ENCODE results near the gene NDRG2.
"Not testable (repeated sequence)": the region's sequence is repeated elsewhere in the genome, so short reads cannot be mapped to it uniquely, and the experiment has no call there.

The NDRG2 gene

GRCh38 chr14:21033133-21033698 lies 8.4 kb upstream of the NDRG2 start:
- DNase-seq = no peak

- DNase-seq = no peak
Measured at GRCh38 chr14:21032326-21033132, 7.7 kb upstream of the NDRG2 start.

DNA sequence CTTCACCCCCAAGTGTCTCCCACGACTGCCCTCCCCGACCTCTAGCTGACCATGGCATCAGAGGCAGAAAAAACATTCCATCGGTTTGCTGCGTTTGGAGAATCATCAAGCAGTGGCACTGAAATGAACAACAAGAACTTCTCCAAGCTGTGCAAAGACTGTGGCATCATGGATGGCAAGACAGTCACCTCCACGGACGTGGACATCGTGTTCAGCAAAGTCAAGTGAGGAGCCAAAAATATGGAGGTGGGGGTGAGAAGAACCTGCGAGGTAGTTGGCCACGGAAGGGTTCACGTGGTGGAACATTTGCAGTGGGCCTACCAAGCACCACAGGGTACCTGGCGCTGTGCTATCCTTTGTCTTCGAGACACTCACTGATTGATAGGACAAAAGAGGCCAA lies 5.7 kb upstream of the NDRG2 start:
- no peak for DNase-seq

DNA sequence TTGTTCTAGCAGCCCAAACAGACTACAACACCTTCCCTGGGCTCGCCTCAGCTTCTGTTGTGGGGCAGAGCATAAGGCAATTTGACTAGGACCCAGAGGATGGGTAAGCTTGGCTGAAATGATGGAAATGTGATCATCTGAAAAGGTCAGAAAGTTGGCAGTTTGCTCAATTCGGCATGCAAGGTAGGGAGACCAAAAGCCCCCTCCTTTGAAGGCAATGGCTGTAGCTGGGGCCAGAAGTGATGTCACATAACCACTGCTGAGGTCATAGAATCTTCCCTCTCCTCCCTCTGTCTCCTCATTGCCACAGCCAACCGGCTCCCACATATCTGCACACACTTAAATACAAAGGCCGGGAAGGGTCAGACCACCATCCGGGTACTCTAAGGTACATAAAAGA lies 5.1 kb upstream of the NDRG2 start, which contains the start of gene TPPP2:
Gene TPPP2, plus strand, starts transcription at position 301 of the 400 bp plus-strand sequence. CDS start 365 bp downstream, outside the sequence.
- no peak for DNase-seq

DNA sequence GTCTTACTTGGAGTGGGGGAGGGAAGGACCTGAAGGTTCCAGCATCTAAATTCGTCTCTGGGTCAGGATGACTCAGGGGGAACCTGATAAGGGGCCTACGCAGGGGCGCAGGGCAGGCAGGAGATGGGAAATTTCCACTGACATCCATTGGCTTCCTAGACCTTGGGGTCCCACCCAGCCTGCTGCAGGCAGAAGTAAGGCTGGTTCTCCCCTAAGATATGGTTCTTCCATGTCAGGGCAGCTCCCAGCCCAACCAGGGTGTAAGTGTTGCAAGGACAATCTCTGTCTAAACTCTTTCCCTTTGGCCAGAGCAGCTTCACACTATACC lies 2.1 kb upstream of the NDRG2 start:
- DNase-seq = no peak

DNA sequence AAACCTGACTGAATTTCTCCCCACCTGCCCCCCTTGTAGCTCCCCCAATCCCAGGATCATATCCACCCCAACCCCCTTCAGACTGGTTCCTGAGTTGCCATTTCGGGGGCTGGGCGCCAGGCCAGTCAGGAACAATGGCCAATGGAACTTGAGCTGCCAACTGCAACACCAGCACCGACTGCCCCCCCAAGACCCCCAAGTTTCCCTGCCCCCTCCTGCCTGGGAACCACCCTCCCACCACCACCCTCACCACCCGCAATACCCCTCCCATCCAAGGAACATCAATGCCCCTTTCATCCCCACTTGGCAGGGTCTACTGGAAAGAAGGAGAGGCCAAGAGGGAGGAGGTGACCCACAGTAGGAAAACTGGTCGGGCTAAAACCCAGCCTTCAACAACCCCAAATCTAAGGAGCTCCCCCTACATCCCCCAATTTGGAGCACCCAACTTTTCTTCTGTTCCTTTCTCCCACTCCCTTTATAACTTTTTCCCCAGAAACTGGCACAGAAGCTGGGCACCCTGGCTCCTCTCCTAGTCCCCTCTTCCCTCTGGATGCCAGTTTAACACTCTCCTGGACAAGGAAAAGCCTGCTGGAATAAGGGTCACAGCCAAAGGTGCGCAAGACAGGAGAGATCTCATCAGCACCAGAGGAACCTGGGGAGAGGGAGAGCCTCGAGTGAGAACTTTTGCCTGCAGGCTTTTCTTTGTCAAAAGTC lies 1.6 kb upstream of the NDRG2 start:
- DNase-seq = no peak

GRCh38 chr14:21025371-21026273 lies 761 bp upstream of the NDRG2 start:
- DNase-seq = peak in 1 of 4 experiments; percentile 37

- DNase-seq = peak in 2 of 4 experiments; percentile 10 to 20
Measured at GRCh38 chr14:21023817-21024584, 860 bp downstream of the NDRG2 start.

GRCh38 chr14:21023174-21023573 lies 1.7 kb downstream of the NDRG2 start:
- no peak for DNase-seq

GRCh38 chr14:21022686-21023085 lies 2.2 kb downstream of the NDRG2 start:
- DNase-seq = no peak

DNA sequence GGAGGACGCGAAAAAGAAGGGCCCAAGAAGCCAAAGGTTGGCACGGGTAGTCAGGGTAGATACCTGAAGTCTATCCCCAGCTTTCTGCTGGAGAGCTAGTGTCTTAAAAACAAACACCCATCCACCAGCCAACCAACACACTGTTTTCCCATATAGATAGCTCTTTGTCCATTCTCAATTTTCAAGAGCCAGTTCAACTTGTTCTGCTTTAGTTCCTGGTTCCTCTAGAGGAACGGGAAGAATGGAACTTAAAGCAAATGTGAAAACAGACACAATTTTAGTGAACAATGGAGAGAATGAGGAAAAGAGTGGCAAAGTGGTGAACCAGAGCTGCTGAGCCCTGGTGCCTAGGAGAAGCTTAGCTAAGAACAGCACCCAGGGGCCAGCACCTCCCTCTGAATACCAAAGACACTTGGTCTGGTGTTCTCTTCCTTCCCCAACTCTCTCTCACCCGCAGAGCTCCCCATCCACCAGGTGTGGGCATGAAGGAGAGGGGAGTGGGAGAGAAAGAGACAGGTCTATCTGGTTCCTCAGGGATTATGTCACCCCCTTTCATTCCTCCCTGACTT lies 3.8 kb downstream of the NDRG2 start:
- no peak for DNase-seq

DNA sequence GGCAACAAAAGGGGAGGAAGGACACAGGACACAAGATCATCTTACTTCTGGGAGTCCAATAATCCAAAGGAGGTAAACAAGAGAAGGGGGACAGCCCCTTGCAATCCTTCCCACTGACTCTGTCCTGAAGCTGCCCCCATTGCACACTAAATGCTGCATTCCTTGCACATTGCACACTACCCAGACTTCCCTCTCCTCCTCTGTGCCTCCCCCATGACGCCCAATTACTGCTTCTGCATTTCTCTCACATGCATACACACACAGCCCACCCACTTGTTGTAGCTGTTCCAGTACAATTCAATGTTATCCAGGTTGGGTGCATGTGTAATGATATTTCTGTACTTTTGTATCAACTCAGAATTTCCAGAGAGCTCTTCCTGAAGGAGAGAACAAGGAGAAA lies 5.5 kb downstream of the NDRG2 start:
- DNase-seq = no peak

DNA sequence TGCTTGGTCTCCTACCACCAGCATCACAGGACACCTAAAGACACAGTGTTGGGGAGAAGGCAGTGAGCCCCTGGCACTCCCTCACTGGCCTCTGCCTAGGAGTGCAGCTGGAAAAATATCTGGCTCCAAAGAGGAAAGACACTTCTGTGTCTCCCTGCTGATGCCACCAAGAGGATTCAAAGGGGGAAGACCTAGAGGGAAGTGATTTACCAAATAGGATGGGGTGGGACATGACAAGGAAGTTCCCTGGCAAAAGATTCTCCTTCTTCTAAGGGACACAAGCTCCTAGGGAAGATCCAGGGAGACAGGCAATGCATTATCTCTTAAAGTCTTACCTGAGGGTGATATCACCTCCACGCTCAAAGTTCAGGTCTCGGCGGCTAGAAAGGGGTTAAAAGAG lies 6.1 kb downstream of the NDRG2 start:
- DNase-seq = no peak

GRCh38 chr14:21018286-21018685 lies 6.6 kb downstream of the NDRG2 start:
- no peak for DNase-seq

GRCh38 chr14:21017528-21018245 lies 7.2 kb downstream of the NDRG2 start:
- DNase-seq = no peak

DNA sequence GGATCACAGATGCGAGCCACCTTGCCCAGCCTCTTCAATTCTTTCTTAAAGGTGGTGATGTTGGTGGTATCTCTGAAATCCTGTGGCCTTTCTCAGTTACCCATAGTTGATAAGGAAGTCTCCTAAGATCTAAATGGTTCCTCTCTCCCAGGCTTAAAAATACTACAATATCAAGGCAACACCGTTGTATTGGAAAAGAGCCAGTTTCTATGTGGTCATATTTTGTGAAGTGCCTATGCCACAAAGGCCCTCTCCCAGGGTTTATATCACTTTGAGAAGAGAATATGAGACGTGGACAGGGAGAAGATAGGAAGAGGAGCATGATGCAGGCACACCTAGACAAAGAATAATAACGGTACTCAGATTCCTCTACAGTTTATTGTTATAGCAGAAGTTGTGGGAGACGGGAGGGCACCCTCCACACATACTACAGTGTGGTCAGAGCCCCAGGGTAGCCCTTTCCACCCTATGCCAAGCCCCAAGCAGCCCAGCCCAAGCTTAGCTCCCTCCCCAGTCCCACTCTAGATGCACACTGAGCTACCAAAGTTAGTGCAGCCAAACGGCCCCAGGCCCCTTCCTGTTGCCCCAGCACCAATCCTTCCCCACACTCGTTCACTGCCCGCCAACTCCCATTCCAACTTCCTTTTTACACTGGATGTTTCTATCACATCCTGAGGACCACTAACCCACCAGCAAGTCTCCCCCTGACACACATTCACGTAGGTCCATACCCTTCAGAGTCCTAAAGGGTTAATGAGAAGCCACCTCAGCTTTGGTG lies 8.3 kb downstream of the NDRG2 start:
- no peak for DNase-seq

GRCh38 chr14:21015312-21015711 lies 9.5 kb downstream of the NDRG2 start:
- DNase-seq = no peak

- peak; percentile 41 to 73 (median 62) for DNase-seq
Measured at GRCh38 chr14:21014761-21015190, 10.1 kb downstream of the NDRG2 start.

GRCh38 chr14:21011136-21011535 lies 13.7 kb downstream of the NDRG2 start:
- DNase-seq = no peak

- DNase-seq = not testable (repeated sequence)
Measured at GRCh38 chr14:21009721-21010120, 15.1 kb downstream of the NDRG2 start.

Measured in activated naive CD4-positive, alpha-beta T cell (primary cell).